Measurements from ENCODE around the gene CDH12.
"Not testable (repeated sequence)": the region's sequence is repeated elsewhere in the genome, so short reads cannot be mapped to it uniquely, and the experiment has no call there.

Gene CDH12

GRCh38 chr5:22250528-22250927 is 602.6 kb downstream of the CDH12 start:
- no peak for DNase-seq

GRCh38 chr5:22249209-22249729 is 603.9 kb downstream of the CDH12 start:
- no peak for DNase-seq

GRCh38 chr5:22245770-22246169 is 607.4 kb downstream of the CDH12 start:
- DNase-seq, result no peak

- no peak for DNase-seq
Measured at GRCh38 chr5:22242532-22242931, 610.6 kb downstream of the CDH12 start.

GRCh38 chr5:22238047-22238446 is 615.1 kb downstream of the CDH12 start:
- DNase-seq, result no peak

- no peak for DNase-seq
Measured at GRCh38 chr5:22226423-22226822, 626.7 kb downstream of the CDH12 start.

- no peak for DNase-seq
Measured at GRCh38 chr5:22223079-22223478, 630.1 kb downstream of the CDH12 start.

- not testable (repeated sequence) for DNase-seq
Measured at GRCh38 chr5:22213703-22214495, 639.2 kb downstream of the CDH12 start.

- not testable (repeated sequence) for DNase-seq
Measured at GRCh38 chr5:22212254-22212991, 640.7 kb downstream of the CDH12 start.

- DNase-seq, result not testable (repeated sequence)
Measured at GRCh38 chr5:22208463-22208862, 644.7 kb downstream of the CDH12 start.

GRCh38 chr5:22188651-22189050 is 664.5 kb downstream of the CDH12 start:
- DNase-seq, result not testable (repeated sequence)

GRCh38 chr5:22187632-22188228 is 665.4 kb downstream of the CDH12 start:
- not testable (repeated sequence) for DNase-seq

GRCh38 chr5:22169226-22169625 is 683.9 kb downstream of the CDH12 start:
- not testable (repeated sequence) for DNase-seq

- DNase-seq, result not testable (repeated sequence)
Measured at GRCh38 chr5:22168704-22169103, 684.4 kb downstream of the CDH12 start.

- not testable (repeated sequence) for DNase-seq
Measured at GRCh38 chr5:22165931-22166330, 687.2 kb downstream of the CDH12 start.

- not testable (repeated sequence) for DNase-seq
Measured at GRCh38 chr5:22164910-22165748, 688.0 kb downstream of the CDH12 start.

- not testable (repeated sequence) for DNase-seq
Measured at GRCh38 chr5:22156953-22157352, 696.2 kb downstream of the CDH12 start.

- DNase-seq, result not testable (repeated sequence)
Measured at GRCh38 chr5:22154779-22155178, 698.4 kb downstream of the CDH12 start.

GRCh38 chr5:22151801-22152200 is 701.3 kb downstream of the CDH12 start:
- DNase-seq, result not testable (repeated sequence)

- DNase-seq, result not testable (repeated sequence)
Measured at GRCh38 chr5:22140418-22140817, 712.7 kb downstream of the CDH12 start.

- not testable (repeated sequence) for DNase-seq
Measured at GRCh38 chr5:22139662-22140300, 713.4 kb downstream of the CDH12 start.

GRCh38 chr5:22111320-22111719 is 741.8 kb downstream of the CDH12 start:
- no peak for DNase-seq

Measured in stimulated activated CD4-positive, alpha-beta T cell treated with anti-CD3 and anti-CD28 coated beads, Interleukin-4, amount 100 ng/mL, for 4 hours (primary cell).